Measurements from ENCODE around the gene TP53I11. TPM values are rescaled to one million over a fixed set of nuclear protein-coding genes. Genes with fewer than 3 reads are reported as not detected.

Gene TP53I11
- total and polyA plus RNA-seq, 2 donors (not counting 3 experiments of a cell fraction or from before 2014, with no cell fraction given) = 31.5 to 79.4 TPM

GRCh38 chr11:44992774-44993173, 42.1 kb upstream of the TP53I11 start:
- Histone ChIP-seq H3K4me1 (ENCODE audit: control insufficient read depth, extremely low read depth, insufficient read depth, low read length) (no peaks in the 10 kb centered on the region), H3K36me3 (ENCODE audit: control insufficient read depth in 2 of 2, extremely low read depth in 1 of 2, insufficient read depth in 2 of 2, low read length in 2 of 2) (no peaks in the 10 kb centered on the region), H3K79me2 (ENCODE audit: control insufficient read depth, insufficient read depth, low read length) (no peaks in the 10 kb centered on the region), H3K9me1 (replicated peaks; ENCODE audit: control insufficient read depth, extremely low read depth, insufficient read depth, low read length) (no peaks in the 10 kb centered on the region), H2AFZ (ENCODE audit: low read depth, low read length) (no peak overlapping the region), H3K9me3 (replicated peaks; ENCODE audit: control insufficient read depth, insufficient read depth, low read length) (no peaks in the 10 kb centered on the region), H3K27me3 (ENCODE audit: control insufficient read depth in 2 of 2, insufficient read depth in 2 of 2, low read length in 2 of 2) (peaks cover 2 to 4% of the 10 kb centered on the region in 2 experiments), H4K20me1 (replicated peaks; ENCODE audit: control insufficient read depth, extremely low read depth, insufficient read depth, low read length) (no peaks in the 10 kb centered on the region), H3K4me3 (replicated peaks in 1 of 3; ENCODE audit: insufficient read depth in 1 of 3, low read depth in 1 of 3, low read length in 3 of 3) (no peak overlapping the region), H3K27ac (ENCODE audit: insufficient read depth, low read depth, low read length) (no peak overlapping the region), H3K9ac (replicated peaks; ENCODE audit: extremely low read depth, insufficient read depth, low read length) (no peak overlapping the region), H3K4me2 (ENCODE audit: insufficient read depth, low read length) (no peak overlapping the region)
- POLR2A ChIA-PET = no interaction called here
- intact Hi-C loops (cut with micrococcal nuclease) = no loop called here
- CTCF ChIA-PET = no interaction called here
- dilution Hi-C loops (cut with MboI; ENCODE audit: extremely low pct_ligation_motif_present, low sequenced_read_pairs) = no loop called here
- BruUV-seq (replicated peaks) = no TSS peak
- TF ChIP-seq MAX (IDR thresholded peaks at IDR 0.05; ENCODE audit: insufficient read depth, insufficient read length) (no peak), FOS (IDR thresholded peaks at IDR 0.05; ENCODE audit: borderline replicate concordance, insufficient read depth, low read length) (no peak), JUN (IDR thresholded peaks at IDR 0.05; ENCODE audit: borderline replicate concordance, insufficient read depth, insufficient read length, low read depth) (no peak), CTCF (IDR thresholded peaks at IDR 0.05; ENCODE audit: extremely low read depth in 1 of 2, insufficient read depth in 1 of 2, low read depth in 1 of 2, low read length in 2 of 2) (no peak), POLR2A (IDR thresholded peaks at IDR 0.05; ENCODE audit: low read depth, low read length) (no peak), EZH2 (IDR thresholded peaks at IDR 0.05; ENCODE audit: borderline replicate concordance, low read depth, low read length, severe bottlenecking) (no peak), POLR2AphosphoS5 (IDR thresholded peaks at IDR 0.05; ENCODE audit: insufficient read depth, low read depth, low read length) (no peak), MYC (IDR thresholded peaks at IDR 0.05; ENCODE audit: low read depth, low read length) (no peak), GATA2 (IDR thresholded peaks at IDR 0.05; ENCODE audit: insufficient read depth, insufficient read length, low read depth, low read length) (no peak)
- no peak for FAIRE-seq
- DNase-seq (ENCODE audit: low read depth, low spot score) = no peak

Data from endothelial cell of umbilical vein (primary cell).